Hematopoietic multipotent progenitor cell (in vitro differentiated cells): ENCODE results near the gene DDAH1. TPM values are rescaled to one million over a fixed set of nuclear protein-coding genes. Genes with fewer than 3 reads are reported as not detected.
A peak's percentile ranks its signal among the peaks of the same experiment; 100 is the strongest.
"Not testable (repeated sequence)": the region's sequence is repeated elsewhere in the genome, so short reads cannot be mapped to it uniquely, and the experiment has no call there.

ENCODE experiments used
- DNase-seq, 3 donors: peaks; one replicate each; pipeline ENCODE4 v3.0.0-alpha.2; 2011 to 2015; ENCODE audit warnings: low read depth in 2 of 3, low spot score in 2 of 3
- total RNA-seq: library from RNA; depleted of rRNA; stranded (reverse); fragments of >200 nt; gene quantifications from one replicate; pipeline ENCODE4 v1.2.3, GENCODE V29; 2012

The DDAH1 gene
- total RNA-seq, 1 donor, result 0.81 TPM

GRCh38 chr1:85361606-85362296 lies 103.2 kb downstream of the DDAH1 start:
- DNase-seq, result no peak

GRCh38 chr1:85360730-85361493 lies 104.0 kb downstream of the DDAH1 start:
- DNase-seq, result no peak

- DNase-seq, result no peak
Observed at GRCh38 chr1:85359874-85360721, 104.9 kb downstream of the DDAH1 start.

GRCh38 chr1:85358702-85359438 lies 106.1 kb downstream of the DDAH1 start:
- no peak for DNase-seq

GRCh38 chr1:85357817-85358216 lies 107.1 kb downstream of the DDAH1 start:
- DNase-seq, result no peak

GRCh38 chr1:85356130-85356529 lies 108.8 kb downstream of the DDAH1 start:
- DNase-seq, result no peak

- DNase-seq, result no peak
Observed at GRCh38 chr1:85352055-85352454, 112.9 kb downstream of the DDAH1 start.

- no peak for DNase-seq
Observed at GRCh38 chr1:85351202-85351828, 113.6 kb downstream of the DDAH1 start.

- no peak for DNase-seq
Observed at GRCh38 chr1:85349224-85349623, 115.7 kb downstream of the DDAH1 start.

- DNase-seq, result no peak
Observed at GRCh38 chr1:85347908-85348307, 117.1 kb downstream of the DDAH1 start.

GRCh38 chr1:85347275-85347674 lies 117.7 kb downstream of the DDAH1 start:
- not testable (repeated sequence) for DNase-seq

GRCh38 chr1:85344256-85344694 lies 120.7 kb downstream of the DDAH1 start:
- DNase-seq, result no peak

- no peak for DNase-seq
Observed at GRCh38 chr1:85343612-85344255, 121.2 kb downstream of the DDAH1 start.

- DNase-seq, result no peak
Observed at GRCh38 chr1:85343213-85343611, 121.7 kb downstream of the DDAH1 start.

GRCh38 chr1:85342207-85342606 lies 122.8 kb downstream of the DDAH1 start:
- no peak for DNase-seq

- DNase-seq, result no peak
Observed at GRCh38 chr1:85340427-85340826, 124.5 kb downstream of the DDAH1 start.

- no peak for DNase-seq
Observed at GRCh38 chr1:85339656-85340399, 125.1 kb downstream of the DDAH1 start.

- no peak for DNase-seq
Observed at GRCh38 chr1:85339089-85339488, 125.9 kb downstream of the DDAH1 start.

GRCh38 chr1:85334962-85335361 lies 130.0 kb downstream of the DDAH1 start:
- peak in 1 of 3 donors; percentile 42 for DNase-seq
